ENCODE data around the gene CES3.

DNA sequence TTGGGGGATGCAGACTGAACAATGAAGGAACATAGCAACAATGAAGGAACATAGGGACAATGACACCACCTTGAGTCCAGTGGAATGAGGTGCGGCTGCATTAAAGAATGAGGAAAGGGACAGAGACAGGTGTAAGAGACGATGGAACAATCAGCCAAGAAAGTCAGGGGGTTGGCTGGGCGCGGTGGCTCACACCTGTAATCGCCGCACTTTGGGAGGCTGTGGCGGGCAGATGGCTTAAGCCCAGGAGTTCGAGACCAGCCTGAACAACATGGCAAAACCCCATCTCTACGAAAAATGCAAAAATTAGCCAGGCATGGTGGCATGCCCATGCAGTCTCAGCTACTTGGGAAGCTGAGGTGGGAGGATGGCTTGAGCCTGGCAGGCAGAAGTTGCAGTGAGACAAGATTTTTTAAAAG lies 54.3 kb downstream of the CES3 start:
- TF ChIP-seq POLR2A (IDR thresholded peaks at IDR 0.05): no peak
- TF ChIP-seq, protein P1, sequence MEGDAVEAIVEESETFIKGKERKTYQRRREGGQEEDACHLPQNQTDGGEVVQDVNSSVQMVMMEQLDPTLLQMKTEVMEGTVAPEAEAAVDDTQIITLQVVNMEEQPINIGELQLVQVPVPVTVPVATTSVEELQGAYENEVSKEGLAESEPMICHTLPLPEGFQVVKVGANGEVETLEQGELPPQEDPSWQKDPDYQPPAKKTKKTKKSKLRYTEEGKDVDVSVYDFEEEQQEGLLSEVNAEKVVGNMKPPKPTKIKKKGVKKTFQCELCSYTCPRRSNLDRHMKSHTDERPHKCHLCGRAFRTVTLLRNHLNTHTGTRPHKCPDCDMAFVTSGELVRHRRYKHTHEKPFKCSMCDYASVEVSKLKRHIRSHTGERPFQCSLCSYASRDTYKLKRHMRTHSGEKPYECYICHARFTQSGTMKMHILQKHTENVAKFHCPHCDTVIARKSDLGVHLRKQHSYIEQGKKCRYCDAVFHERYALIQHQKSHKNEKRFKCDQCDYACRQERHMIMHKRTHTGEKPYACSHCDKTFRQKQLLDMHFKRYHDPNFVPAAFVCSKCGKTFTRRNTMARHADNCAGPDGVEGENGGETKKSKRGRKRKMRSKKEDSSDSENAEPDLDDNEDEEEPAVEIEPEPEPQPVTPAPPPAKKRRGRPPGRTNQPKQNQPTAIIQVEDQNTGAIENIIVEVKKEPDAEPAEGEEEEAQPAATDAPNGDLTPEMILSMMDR (IDR thresholded peaks at IDR 0.05): peak in 1 of 6 experiments; percentile 5
